ENCODE measurements around the gene GFY.
"Not testable (repeated sequence)": the region's sequence is repeated elsewhere in the genome, so short reads cannot be mapped to it uniquely, and the experiment has no call there.

The GFY gene

GRCh38 chr19:49458567-49458903 is 33.3 kb downstream of the GFY start:
- in situ Hi-C loops (cut with MboI; ENCODE audit: low pct_unique_long_range_greater_than_20kb, low sequenced_read_pairs, unreplicated experiment): no loop called here
- TF ChIP-seq, protein P1, sequence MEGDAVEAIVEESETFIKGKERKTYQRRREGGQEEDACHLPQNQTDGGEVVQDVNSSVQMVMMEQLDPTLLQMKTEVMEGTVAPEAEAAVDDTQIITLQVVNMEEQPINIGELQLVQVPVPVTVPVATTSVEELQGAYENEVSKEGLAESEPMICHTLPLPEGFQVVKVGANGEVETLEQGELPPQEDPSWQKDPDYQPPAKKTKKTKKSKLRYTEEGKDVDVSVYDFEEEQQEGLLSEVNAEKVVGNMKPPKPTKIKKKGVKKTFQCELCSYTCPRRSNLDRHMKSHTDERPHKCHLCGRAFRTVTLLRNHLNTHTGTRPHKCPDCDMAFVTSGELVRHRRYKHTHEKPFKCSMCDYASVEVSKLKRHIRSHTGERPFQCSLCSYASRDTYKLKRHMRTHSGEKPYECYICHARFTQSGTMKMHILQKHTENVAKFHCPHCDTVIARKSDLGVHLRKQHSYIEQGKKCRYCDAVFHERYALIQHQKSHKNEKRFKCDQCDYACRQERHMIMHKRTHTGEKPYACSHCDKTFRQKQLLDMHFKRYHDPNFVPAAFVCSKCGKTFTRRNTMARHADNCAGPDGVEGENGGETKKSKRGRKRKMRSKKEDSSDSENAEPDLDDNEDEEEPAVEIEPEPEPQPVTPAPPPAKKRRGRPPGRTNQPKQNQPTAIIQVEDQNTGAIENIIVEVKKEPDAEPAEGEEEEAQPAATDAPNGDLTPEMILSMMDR (IDR thresholded peaks at IDR 0.05; ENCODE audit: extremely low read depth, insufficient read depth, missing control alignments): no peak
- peak; percentile 13 for DNase-seq (ENCODE audit: low spot score)

- no peak for DNase-seq (ENCODE audit: low spot score)
- in situ Hi-C loops (cut with MboI; ENCODE audit: low pct_unique_long_range_greater_than_20kb, low sequenced_read_pairs, unreplicated experiment): no loop called here
- TF ChIP-seq, protein P1 (IDR thresholded peaks at IDR 0.05; ENCODE audit: extremely low read depth, insufficient read depth, missing control alignments): no peak
Measured at GRCh38 chr19:49459388-49459787, 34.2 kb downstream of the GFY start.

DNA sequence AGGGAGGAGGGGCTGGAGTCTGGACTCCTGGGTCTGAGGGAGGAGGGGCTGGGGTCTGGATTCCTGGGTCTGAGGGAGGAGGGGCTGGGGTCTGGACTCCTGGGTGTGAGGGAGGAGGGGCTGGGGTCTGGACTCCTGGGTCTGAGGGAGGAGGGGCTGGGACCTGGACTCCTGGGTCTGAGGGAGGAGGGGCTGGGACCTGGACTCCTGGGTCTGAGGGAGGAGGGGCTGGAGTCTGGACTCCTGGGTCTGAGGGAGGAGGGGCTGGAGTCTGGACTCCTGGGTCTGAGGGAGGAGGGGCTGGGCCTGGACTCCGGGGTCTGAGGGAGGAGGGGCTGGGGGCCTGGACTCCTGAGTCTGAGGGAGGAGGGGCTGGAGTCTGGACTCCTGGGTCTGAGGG is 35.9 kb downstream of the GFY start:
- in situ Hi-C loops (cut with MboI; ENCODE audit: low pct_unique_long_range_greater_than_20kb, low sequenced_read_pairs, unreplicated experiment); DNase-seq (ENCODE audit: low spot score): not testable (repeated sequence)

GRCh38 chr19:49461656-49462055 is 36.5 kb downstream of the GFY start:
- in situ Hi-C loops (cut with MboI; ENCODE audit: low pct_unique_long_range_greater_than_20kb, low sequenced_read_pairs, unreplicated experiment): no loop called here
- TF ChIP-seq, protein P1 (IDR thresholded peaks at IDR 0.05; ENCODE audit: extremely low read depth, insufficient read depth, missing control alignments): no peak
- no peak for DNase-seq (ENCODE audit: low spot score)

GRCh38 chr19:49462492-49462891 is 37.3 kb downstream of the GFY start:
- DNase-seq (ENCODE audit: low spot score): peak; percentile 12
- TF ChIP-seq, protein P1 (IDR thresholded peaks at IDR 0.05; ENCODE audit: extremely low read depth, insufficient read depth, missing control alignments): no peak
- in situ Hi-C loops (cut with MboI; ENCODE audit: low pct_unique_long_range_greater_than_20kb, low sequenced_read_pairs, unreplicated experiment): no loop called here

GRCh38 chr19:49463960-49464740 is 39.0 kb downstream of the GFY start:
- in situ Hi-C loops (cut with MboI; ENCODE audit: low pct_unique_long_range_greater_than_20kb, low sequenced_read_pairs, unreplicated experiment): no loop called here

DNA sequence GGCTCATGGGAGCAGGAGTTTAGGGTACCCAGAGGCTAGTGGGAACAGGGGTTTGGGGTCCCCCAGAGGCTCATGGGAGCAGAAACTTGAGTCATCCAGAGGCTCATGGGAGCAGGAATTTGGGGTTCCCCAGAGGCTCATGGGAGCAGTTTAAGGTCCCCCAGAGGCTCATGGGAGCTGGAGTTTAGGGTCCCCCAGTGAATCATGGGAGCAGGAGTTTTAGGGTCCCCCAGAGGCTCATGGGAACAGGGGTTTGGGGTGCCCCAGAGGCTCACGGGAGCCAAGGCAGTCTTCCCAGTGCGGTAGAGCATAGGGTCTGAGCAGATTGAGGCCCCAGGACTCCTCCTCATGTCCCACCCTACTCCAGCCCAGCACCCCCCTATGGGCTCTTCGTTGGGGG is 40.2 kb downstream of the GFY start:
- in situ Hi-C loops (cut with MboI; ENCODE audit: low pct_unique_long_range_greater_than_20kb, low sequenced_read_pairs, unreplicated experiment): no loop called here
- TF ChIP-seq, protein P1 (IDR thresholded peaks at IDR 0.05; ENCODE audit: extremely low read depth, insufficient read depth, missing control alignments): no peak

More at GRCh38 chr19:49463960-49464740, 39.0 kb downstream of the GFY start:
- DNase-seq (ENCODE audit: low spot score): no peak
- TF ChIP-seq, protein P1 (IDR thresholded peaks at IDR 0.05; ENCODE audit: extremely low read depth, insufficient read depth, missing control alignments): no peak

More for the DNA sequence above, 40.2 kb downstream of the GFY start:
- DNase-seq (ENCODE audit: low spot score): peak; percentile 10

Data from GM13977 (cell line).